HepG2 (cell line): ENCODE data around the gene C19orf85. TPM values are rescaled to one million over a fixed set of nuclear protein-coding genes. Genes with fewer than 3 reads are reported as not detected.

Source experiments
- CBFB ChIP-seq: sonication (generic); formaldehyde crosslinking; IDR thresholded peaks from 2 replicates; pipeline ENCODE4 v1.4.0; 2020; ENCODE audit warnings: missing genetic modification reagents
- CENPBD1 ChIP-seq: sonication (generic); formaldehyde crosslinking; IDR thresholded peaks from 2 replicates; pipeline ENCODE4 v1.8.0; 2022; ENCODE audit warnings: missing genetic modification reagents, low read depth, mild to moderate bottlenecking, borderline replicate concordance
- FOSL2 ChIP-seq: sonication (generic); formaldehyde crosslinking; IDR thresholded peaks from 2 replicates; pipeline ENCODE4 v1.4.0; 2020; ENCODE audit warnings: missing genetic modification reagents
- ISX ChIP-seq: sonication (generic); formaldehyde crosslinking; conservative IDR thresholded peaks from 2 replicates; pipeline ENCODE4 v1.5.0; 2020; ENCODE audit warnings: missing genetic modification reagents
- MED1 ChIP-seq: sonication (generic); formaldehyde crosslinking; IDR thresholded peaks from 2 replicates; pipeline ENCODE4 v1.4.0; 2020; ENCODE audit warnings: missing genetic modification reagents
- MEIS2 ChIP-seq: sonication (generic); formaldehyde crosslinking; IDR thresholded peaks from 2 replicates; pipeline ENCODE4 v1.9.0; 2021; ENCODE audit warnings: mild to moderate bottlenecking, missing genetic modification reagents
- TP53 ChIP-seq: sonication (generic); formaldehyde crosslinking; conservative IDR thresholded peaks from 2 replicates; pipeline ENCODE4 v1.4.0; 2020; ENCODE audit warnings: missing genetic modification reagents
- ZBTB46 ChIP-seq: sonication (generic); formaldehyde crosslinking; IDR thresholded peaks from 2 replicates; pipeline ENCODE4 v1.4.0; 2020; ENCODE audit warnings: mild to moderate bottlenecking, missing genetic modification reagents, borderline replicate concordance
- ZNF274 ChIP-seq: sonication (generic); formaldehyde crosslinking; IDR thresholded peaks from 2 replicates; pipeline ENCODE4 v1.5.1; 2020; ENCODE audit warnings: mild to moderate bottlenecking, missing genetic modification reagents
- ZNF629 ChIP-seq: sonication (generic); formaldehyde crosslinking; conservative IDR thresholded peaks from 2 replicates; pipeline ENCODE4 v1.5.0; 2020; ENCODE audit warnings: missing genetic modification reagents
- ZNF724P ChIP-seq: sonication (generic); formaldehyde crosslinking; IDR thresholded peaks from 2 replicates; pipeline ENCODE4 v1.8.0; 2022; ENCODE audit warnings: missing genetic modification reagents, borderline replicate concordance
- ZNF766 ChIP-seq: sonication (generic); formaldehyde crosslinking; IDR thresholded peaks from 2 replicates; pipeline ENCODE4 v1.5.0; 2020; ENCODE audit warnings: missing genetic modification reagents, borderline replicate concordance
- ZNF782 ChIP-seq: sonication (generic); formaldehyde crosslinking; IDR thresholded peaks from 2 replicates; pipeline ENCODE4 v1.4.0; 2020; ENCODE audit warnings: missing genetic modification reagents, mild to moderate bottlenecking, borderline replicate concordance
- ZXDC ChIP-seq: sonication (generic); formaldehyde crosslinking; IDR thresholded peaks from 2 replicates; pipeline ENCODE4 v1.5.0; 2020; ENCODE audit warnings: mild to moderate bottlenecking, missing genetic modification reagents
- polyA plus RNA-seq, 8 experiments: library from polyadenylated mRNA; depleted of rRNA in 3 of 8; stranded (reverse) in 7 of 8; unstranded in 1 of 8; fragments of >200 nt; fragmentation: Illumina TruSeq in 4 of 8; extraction: Trizol in 4 of 8; gene quantifications; 2 replicates each; pipeline versions ENCODE4 v1.2.1 to v1.2.3, GENCODE V29; 2011 to 2016; ENCODE audit warnings: low read depth in 4 of 8, missing spikeins in 1 of 8, mixed read lengths in 1 of 8; ENCODE audit not compliant: insufficient read depth in 1 of 8
- total RNA-seq, 5 experiments: library from RNA; depleted of rRNA; stranded (reverse); fragments of >200 nt; fragmentation: Illumina TruSeq; extraction: Trizol; gene quantifications; 2 replicates each; pipeline ENCODE4 v1.2.3, GENCODE V29; 2016; ENCODE audit warnings: low read depth in 1 of 5
- TF ChIP-seq, protein P1 (sequence below): sonication (generic); formaldehyde crosslinking; IDR thresholded peaks from 2 replicates; pipeline ENCODE4 v1.9.0; 2021; ENCODE audit warnings: missing genetic modification reagents, mild to moderate bottlenecking, borderline replicate concordance
- TF ChIP-seq, protein P2 (sequence below): sonication (generic); formaldehyde crosslinking; IDR thresholded peaks from 2 replicates; pipeline ENCODE4 v1.4.0; 2020; ENCODE audit warnings: mild to moderate bottlenecking, missing genetic modification reagents
- TF ChIP-seq, protein P3 (sequence below): sonication (generic); formaldehyde crosslinking; IDR thresholded peaks from 2 replicates; pipeline ENCODE4 v1.5.0; 2020; ENCODE audit warnings: mild to moderate bottlenecking, low read depth, missing genetic modification reagents, borderline replicate concordance

The C19orf85 gene
- total and polyA plus RNA-seq, 2 of the 13 experiments (the other 11 are each of a cell fraction or from before 2014, with no cell fraction given) = not detected

GRCh38 chr19:55461259-55461973, 3.1 kb downstream of the C19orf85 start, which contains the start of gene ISOC2 (continued):
- TF ChIP-seq, protein P1, sequence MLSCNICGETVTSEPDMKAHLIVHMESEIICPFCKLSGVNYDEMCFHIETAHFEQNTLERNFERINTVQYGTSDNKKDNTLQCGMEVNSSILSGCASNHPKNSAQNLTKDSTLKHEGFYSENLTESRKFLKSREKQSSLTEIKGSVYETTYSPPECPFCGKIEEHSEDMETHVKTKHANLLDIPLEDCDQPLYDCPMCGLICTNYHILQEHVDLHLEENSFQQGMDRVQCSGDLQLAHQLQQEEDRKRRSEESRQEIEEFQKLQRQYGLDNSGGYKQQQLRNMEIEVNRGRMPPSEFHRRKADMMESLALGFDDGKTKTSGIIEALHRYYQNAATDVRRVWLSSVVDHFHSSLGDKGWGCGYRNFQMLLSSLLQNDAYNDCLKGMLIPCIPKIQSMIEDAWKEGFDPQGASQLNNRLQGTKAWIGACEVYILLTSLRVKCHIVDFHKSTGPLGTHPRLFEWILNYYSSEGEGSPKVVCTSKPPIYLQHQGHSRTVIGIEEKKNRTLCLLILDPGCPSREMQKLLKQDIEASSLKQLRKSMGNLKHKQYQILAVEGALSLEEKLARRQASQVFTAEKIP (CRISPR knock-in tag) = no peak
- TF ChIP-seq, protein P2, sequence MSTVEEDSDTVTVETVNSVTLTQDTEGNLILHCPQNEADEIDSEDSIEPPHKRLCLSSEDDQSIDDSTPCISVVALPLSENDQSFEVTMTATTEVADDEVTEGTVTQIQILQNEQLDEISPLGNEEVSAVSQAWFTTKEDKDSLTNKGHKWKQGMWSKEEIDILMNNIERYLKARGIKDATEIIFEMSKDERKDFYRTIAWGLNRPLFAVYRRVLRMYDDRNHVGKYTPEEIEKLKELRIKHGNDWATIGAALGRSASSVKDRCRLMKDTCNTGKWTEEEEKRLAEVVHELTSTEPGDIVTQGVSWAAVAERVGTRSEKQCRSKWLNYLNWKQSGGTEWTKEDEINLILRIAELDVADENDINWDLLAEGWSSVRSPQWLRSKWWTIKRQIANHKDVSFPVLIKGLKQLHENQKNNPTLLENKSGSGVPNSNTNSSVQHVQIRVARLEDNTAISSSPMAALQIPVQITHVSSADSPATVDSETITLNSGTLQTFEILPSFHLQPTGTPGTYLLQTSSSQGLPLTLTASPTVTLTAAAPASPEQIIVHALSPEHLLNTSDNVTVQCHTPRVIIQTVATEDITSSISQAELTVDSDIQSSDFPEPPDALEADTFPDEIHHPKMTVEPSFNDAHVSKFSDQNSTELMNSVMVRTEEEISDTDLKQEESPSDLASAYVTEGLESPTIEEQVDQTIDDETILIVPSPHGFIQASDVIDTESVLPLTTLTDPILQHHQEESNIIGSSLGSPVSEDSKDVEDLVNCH = no peak
- no peak for TF ChIP-seq CENPBD1
- TF ChIP-seq ZXDC (CRISPR knock-in tag) = no peak
- no peak for TF ChIP-seq ISX (CRISPR knock-in tag)
- TF ChIP-seq FOSL2 (CRISPR knock-in tag) = peak; percentile 15; the same call in 1 of the 2 replicates
- peak; percentile 100 for TF ChIP-seq ZNF629
- TF ChIP-seq TP53 (CRISPR knock-in tag) = 0 out of 2 replicates have a peak, but pooled peaks have one; percentile 67
- TF ChIP-seq ZNF724P (CRISPR knock-in tag) = 0 out of 2 replicates have a peak, but pooled peaks have one; percentile 28
- no peak; the same call in 1 of the 2 replicates for TF ChIP-seq CBFB (CRISPR knock-in tag)
- TF ChIP-seq MED1 (CRISPR knock-in tag) = peak; percentile 74
- no peak for TF ChIP-seq ZNF766 (CRISPR knock-in tag)
- 0 out of 2 replicates have a peak, but pooled peaks have one; percentile 51 for TF ChIP-seq ZNF274 (CRISPR knock-in tag)
- no peak for TF ChIP-seq ZNF782 (CRISPR knock-in tag)
- TF ChIP-seq MEIS2 (CRISPR knock-in tag) = peak; percentile 10; the same call in 1 of the 2 replicates
- TF ChIP-seq, protein P3, sequence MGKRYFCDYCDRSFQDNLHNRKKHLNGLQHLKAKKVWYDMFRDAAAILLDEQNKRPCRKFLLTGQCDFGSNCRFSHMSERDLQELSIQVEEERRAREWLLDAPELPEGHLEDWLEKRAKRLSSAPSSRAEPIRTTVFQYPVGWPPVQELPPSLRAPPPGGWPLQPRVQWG (CRISPR knock-in tag) = no peak
- TF ChIP-seq ZBTB46 = no peak
